ENCODE results near the gene TMEM253.

Gene TMEM253

GRCh38 chr14:21090940-21091663, 9.8 kb upstream of the TMEM253 start:
- no peak for FAIRE-seq

GRCh38 chr14:21091821-21092272, 9.0 kb upstream of the TMEM253 start:
- no peak for FAIRE-seq

GRCh38 chr14:21092273-21093011, 8.4 kb upstream of the TMEM253 start:
- no peak for FAIRE-seq

- FAIRE-seq: no peak
Measured at GRCh38 chr14:21093018-21093417, 7.8 kb upstream of the TMEM253 start.

GRCh38 chr14:21093769-21094681, 6.8 kb upstream of the TMEM253 start:
- FAIRE-seq: no peak

GRCh38 chr14:21095430-21096205, 5.2 kb upstream of the TMEM253 start:
- no peak for FAIRE-seq

- FAIRE-seq: no peak
Measured at GRCh38 chr14:21096438-21096837, 4.4 kb upstream of the TMEM253 start.

- no peak for FAIRE-seq
Measured at GRCh38 chr14:21096978-21097635, 3.8 kb upstream of the TMEM253 start.

GRCh38 chr14:21097636-21098075, 3.2 kb upstream of the TMEM253 start:
- no peak for FAIRE-seq

- FAIRE-seq: no peak
Measured at GRCh38 chr14:21098076-21098891, 2.6 kb upstream of the TMEM253 start, which contains the start of gene ZNF219. ZNF219 (minus strand) TSS chr14:21098655; CDS start chr14:21093591, 5,064 bp downstream.

- FAIRE-seq: no peak
Measured at GRCh38 chr14:21098892-21099595, 1.8 kb upstream of the TMEM253 start.

- no peak for FAIRE-seq
Measured at GRCh38 chr14:21099596-21099985, 1.3 kb upstream of the TMEM253 start.

- no peak for FAIRE-seq
Measured at GRCh38 chr14:21101802-21102413, 1.0 kb downstream of the TMEM253 start.

GRCh38 chr14:21102521-21103410, 1.9 kb downstream of the TMEM253 start:
- FAIRE-seq: no peak

- FAIRE-seq: no peak
Measured at GRCh38 chr14:21103411-21103709, 2.5 kb downstream of the TMEM253 start.

- FAIRE-seq: no peak
Measured at GRCh38 chr14:21103710-21104447, 3.0 kb downstream of the TMEM253 start.

GRCh38 chr14:21104448-21105060, 3.7 kb downstream of the TMEM253 start:
- no peak for FAIRE-seq

- no peak for FAIRE-seq
Measured at GRCh38 chr14:21105095-21105494, 4.2 kb downstream of the TMEM253 start.

All from islet of Langerhans (tissue), 1 donor.